ENCODE measurements around the gene MAST3. TPM values are rescaled to one million over a fixed set of nuclear protein-coding genes. Genes with fewer than 3 reads are reported as not detected.

MAST3 gene
- total RNA-seq, 1 experiment from 2014 or later: 14.1 TPM

DNA sequence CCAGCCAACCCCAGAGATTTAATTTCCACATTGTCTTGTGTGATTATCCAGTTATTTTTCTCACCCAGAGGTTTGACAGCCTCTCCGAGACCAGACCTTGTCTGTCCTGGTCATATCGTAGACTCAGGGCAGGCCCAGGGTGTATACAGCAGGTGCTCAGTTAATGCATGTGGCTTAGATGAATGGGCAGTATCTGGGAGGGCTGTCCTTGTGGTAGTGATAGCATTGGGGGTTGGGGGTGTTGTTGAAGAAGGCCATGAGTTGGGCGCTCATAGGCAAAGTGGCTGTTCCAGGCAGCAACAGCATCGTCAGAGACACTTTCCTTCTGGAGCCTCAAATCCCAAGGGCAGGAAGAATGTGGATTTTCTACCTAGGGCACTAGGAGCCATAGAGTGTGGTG lies 16.9 kb downstream of the MAST3 start:
- no peaks in the 10 kb centered on the region for H3K79me2 ChIP-seq (ENCODE audit: low read depth)
- no peaks in the 10 kb centered on the region for H3K36me3 ChIP-seq (ENCODE audit: low read depth)
- H3K9me3 ChIP-seq (ENCODE audit: insufficient read depth, low read depth): no peaks in the 10 kb centered on the region
- H3K27me3 ChIP-seq (ENCODE audit: insufficient read depth, low read depth): no peaks in the 10 kb centered on the region
- H3K4me3 ChIP-seq: no peak overlapping the region
- no TSS peak for BruUV-seq (replicated peaks)
- TF ChIP-seq CTCF (conservative IDR thresholded peaks at IDR 0.05): no peak
- no peak for TF ChIP-seq EZH2 (IDR thresholded peaks at IDR 0.05; ENCODE audit: low read depth)
- no peaks in the 10 kb centered on the region for H4K20me1 ChIP-seq (ENCODE audit: insufficient read depth)
- no peak for DNase-seq
- no peak overlapping the region for H3K4me2 ChIP-seq
- ChIA-PET CTCF (no interaction called here), POLR2A (ENCODE audit: unreplicated experiment) (no interaction called here)
- H3K4me1 ChIP-seq (replicated peaks; ENCODE audit: insufficient read depth): peaks cover 11% of the 10 kb centered on the region
- intact Hi-C loops (cut with micrococcal nuclease; ENCODE audit: unreplicated experiment): loop anchor here (5.0 kb wide), 2 partner anchors 213 to 298 kb away; no protein-coding TSS in a partner anchor
- no peak overlapping the region for H3K27ac ChIP-seq
- H3K9me2 ChIP-seq (ENCODE audit: insufficient read depth): no peaks in the 10 kb centered on the region
- H2AFZ ChIP-seq: no peak overlapping the region
- H3F3A ChIP-seq (ENCODE audit: insufficient read depth, low read depth): peaks cover 30% of the 10 kb centered on the region

GRCh38 chr19:18117364-18117691 lies 19.8 kb downstream of the MAST3 start:
- Histone ChIP-seq H3K27ac (no peak overlapping the region), H4K20me1 (ENCODE audit: insufficient read depth) (peaks cover 2% of the 10 kb centered on the region)

DNA sequence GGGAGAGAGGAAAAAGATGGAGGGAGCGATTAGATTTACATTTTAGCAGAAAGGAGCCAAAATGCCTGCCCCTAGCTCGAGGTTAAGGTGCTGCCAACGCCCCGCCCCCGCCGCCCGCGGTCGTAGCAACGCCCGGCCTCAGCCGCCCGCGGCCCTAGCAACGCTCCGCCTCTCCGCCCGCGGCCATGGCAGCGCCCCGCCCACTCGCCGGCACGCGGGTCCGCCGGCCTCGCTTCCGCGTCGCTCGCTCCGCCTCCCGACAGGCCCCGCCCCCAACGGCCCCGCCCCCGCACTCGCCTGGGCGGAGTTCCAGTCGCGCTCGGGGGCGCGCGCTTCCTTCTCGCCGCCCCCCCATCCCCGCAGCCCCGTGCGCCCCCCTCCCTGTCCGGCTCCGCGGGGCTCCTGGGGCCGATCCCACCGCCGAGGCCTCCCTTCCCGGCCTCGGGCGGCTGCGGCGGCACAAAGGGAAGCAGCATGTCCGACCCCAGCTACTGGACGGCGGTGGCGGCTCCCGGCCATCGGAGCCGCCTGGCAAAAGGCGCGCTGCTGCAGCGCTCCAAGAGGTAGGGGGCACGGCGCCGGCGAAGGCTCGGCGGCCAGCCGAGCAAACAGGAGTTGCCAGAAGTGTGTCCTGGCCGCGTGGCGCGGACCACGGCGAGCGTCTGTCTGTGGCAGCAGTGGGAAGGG lies 20.3 kb downstream of the MAST3 start:
- no TSS peak for BruUV-seq (replicated peaks)
- ChIA-PET CTCF (interaction anchor here (0.5 to 0.7 kb wide), 3 partner anchors 91 to 214 kb away, joined by 3 to 4 read pairs (median 4); no protein-coding TSS in a partner anchor), POLR2A (ENCODE audit: unreplicated experiment) (interaction anchor here (0.7 to 0.8 kb wide), 2 partner anchors 74 to 164 kb away, joined by 3 to 8 read pairs; partner anchors contain the start of gene JUND)
- Histone ChIP-seq H3K27me3 (ENCODE audit: insufficient read depth, low read depth) (no peaks in the 10 kb centered on the region), H3F3A (ENCODE audit: insufficient read depth, low read depth) (peaks cover 13% of the 10 kb centered on the region; the same call in 1 of the 2 replicates), H3K9me3 (ENCODE audit: insufficient read depth, low read depth) (no peaks in the 10 kb centered on the region), H3K4me3 (peak overlapping the region; percentile 64), H3K27ac (no peak overlapping the region), H4K20me1 (ENCODE audit: insufficient read depth) (peaks cover 7% of the 10 kb centered on the region), H3K9me2 (ENCODE audit: insufficient read depth) (no peaks in the 10 kb centered on the region), H2AFZ (peak overlapping the region; percentile 89), H3K36me3 (ENCODE audit: low read depth) (no peaks in the 10 kb centered on the region), H3K4me1 (replicated peaks; ENCODE audit: insufficient read depth) (peaks cover 9% of the 10 kb centered on the region; the same call in 1 of the 2 replicates), H3K4me2 (peak overlapping the region; percentile 92), H3K79me2 (ENCODE audit: low read depth) (no peaks in the 10 kb centered on the region)
- DNase-seq: peak; percentile 60 to 95
- intact Hi-C loops (cut with micrococcal nuclease; ENCODE audit: unreplicated experiment): no loop called here
- no peak for TF ChIP-seq EZH2 (IDR thresholded peaks at IDR 0.05; ENCODE audit: low read depth)
- TF ChIP-seq CTCF (conservative IDR thresholded peaks at IDR 0.05): no peak

More at GRCh38 chr19:18117364-18117691, 19.8 kb downstream of the MAST3 start:
- BruUV-seq (replicated peaks): no TSS peak
- peak overlapping the region; percentile 92 for H3K4me2 ChIP-seq
- CTCF ChIA-PET: interaction anchor here (0.7 kb wide), 1 partner anchor 211 kb away, joined by 4 read pairs; no protein-coding TSS in a partner anchor
- no peaks in the 10 kb centered on the region for H3K27me3 ChIP-seq (ENCODE audit: insufficient read depth, low read depth)
- TF ChIP-seq EZH2 (IDR thresholded peaks at IDR 0.05; ENCODE audit: low read depth) (no peak), CTCF (conservative IDR thresholded peaks at IDR 0.05) (no peak)
- no peaks in the 10 kb centered on the region for H3K9me2 ChIP-seq (ENCODE audit: insufficient read depth)
- H3K36me3 ChIP-seq (ENCODE audit: low read depth): no peaks in the 10 kb centered on the region
- DNase-seq: no peak
- peaks cover 9% of the 10 kb centered on the region; the same call in 1 of the 2 replicates for H3K4me1 ChIP-seq (replicated peaks; ENCODE audit: insufficient read depth)
- peaks cover 17% of the 10 kb centered on the region for H3F3A ChIP-seq (ENCODE audit: insufficient read depth, low read depth)
- no peaks in the 10 kb centered on the region for H3K79me2 ChIP-seq (ENCODE audit: low read depth)
- H2AFZ ChIP-seq: peak overlapping the region; percentile 39
- intact Hi-C loops (cut with micrococcal nuclease; ENCODE audit: unreplicated experiment): no loop called here
- H3K4me3 ChIP-seq: peak overlapping the region; percentile 64; the same call in 1 of the 2 replicates
- H3K9me3 ChIP-seq (ENCODE audit: insufficient read depth, low read depth): no peaks in the 10 kb centered on the region
- POLR2A ChIA-PET (ENCODE audit: unreplicated experiment): interaction anchor here (0.7 to 0.8 kb wide), 2 partner anchors 74 to 164 kb away, joined by 3 to 8 read pairs; partner anchors contain the start of gene JUND

Measured in PC-9 (cell line).